Astrocyte (in vitro differentiated cells and primary cell): ENCODE measurements around the gene TAB3.

ENCODE experiments used
- EZH2 ChIP-seq: IDR thresholded peaks from 2 replicates; pipeline ENCODE4 v1.6.1; 2012; ENCODE audit warnings: mild to moderate bottlenecking, low read length, inconsistent platforms; ENCODE audit not compliant: insufficient read depth
- TF ChIP-seq, protein P1 (sequence below): IDR thresholded peaks from 2 replicates; pipeline ENCODE4 v1.5.1; 2011; ENCODE audit warnings: low read depth, mild to moderate bottlenecking, inconsistent platforms, low read length, moderate library complexity; ENCODE audit not compliant: insufficient read depth

DNA sequence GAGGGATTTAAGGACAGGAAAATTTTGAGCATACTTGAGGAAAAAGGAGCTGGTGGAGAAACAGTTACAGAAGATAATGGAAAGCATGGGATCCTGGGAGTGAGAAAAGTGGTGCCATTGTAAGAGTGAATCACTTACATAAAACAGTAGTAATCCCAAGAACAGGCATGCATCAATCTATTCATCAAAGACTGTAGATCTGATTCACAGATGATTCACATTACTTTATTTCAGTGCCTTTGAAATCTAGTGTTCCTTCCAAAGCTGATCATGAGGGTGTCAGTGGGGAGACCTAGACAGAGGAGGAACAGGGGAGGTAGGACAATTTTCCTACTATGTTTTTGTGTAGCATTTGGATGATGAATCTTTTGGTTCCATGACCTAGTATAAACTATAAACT lies 102.7 kb downstream of the TAB3 start:
- TF ChIP-seq, protein P1, sequence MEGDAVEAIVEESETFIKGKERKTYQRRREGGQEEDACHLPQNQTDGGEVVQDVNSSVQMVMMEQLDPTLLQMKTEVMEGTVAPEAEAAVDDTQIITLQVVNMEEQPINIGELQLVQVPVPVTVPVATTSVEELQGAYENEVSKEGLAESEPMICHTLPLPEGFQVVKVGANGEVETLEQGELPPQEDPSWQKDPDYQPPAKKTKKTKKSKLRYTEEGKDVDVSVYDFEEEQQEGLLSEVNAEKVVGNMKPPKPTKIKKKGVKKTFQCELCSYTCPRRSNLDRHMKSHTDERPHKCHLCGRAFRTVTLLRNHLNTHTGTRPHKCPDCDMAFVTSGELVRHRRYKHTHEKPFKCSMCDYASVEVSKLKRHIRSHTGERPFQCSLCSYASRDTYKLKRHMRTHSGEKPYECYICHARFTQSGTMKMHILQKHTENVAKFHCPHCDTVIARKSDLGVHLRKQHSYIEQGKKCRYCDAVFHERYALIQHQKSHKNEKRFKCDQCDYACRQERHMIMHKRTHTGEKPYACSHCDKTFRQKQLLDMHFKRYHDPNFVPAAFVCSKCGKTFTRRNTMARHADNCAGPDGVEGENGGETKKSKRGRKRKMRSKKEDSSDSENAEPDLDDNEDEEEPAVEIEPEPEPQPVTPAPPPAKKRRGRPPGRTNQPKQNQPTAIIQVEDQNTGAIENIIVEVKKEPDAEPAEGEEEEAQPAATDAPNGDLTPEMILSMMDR: no peak
- no peak for TF ChIP-seq EZH2
